Endothelial cell of umbilical vein (primary cell): ENCODE measurements around the gene SNCB.

Experiments
- CTCF ChIP-seq, 2 donors: IDR thresholded peaks; 1 replicate in 1 of 2; 2 replicates in 1 of 2; pipeline ENCODE4 v1.5.1; 2011; ENCODE audit warnings: low read length in 2 of 2, mild to moderate bottlenecking in 2 of 2, moderate library complexity in 2 of 2, control low read depth in 1 of 2, inconsistent platforms in 1 of 2, low read depth in 1 of 2; ENCODE audit not compliant: insufficient read depth in 1 of 2; ENCODE audit errors: extremely low read depth in 1 of 2
- EZH2 ChIP-seq: IDR thresholded peaks from 2 replicates; pipeline ENCODE4 v1.6.1; 2012; ENCODE audit warnings: borderline replicate concordance, low read depth, mild to moderate bottlenecking, moderate library complexity, low read length, inconsistent platforms; ENCODE audit not compliant: severe bottlenecking
- MYC ChIP-seq: IDR thresholded peaks from one replicate; pipeline ENCODE4 v1.6.1; 2011; ENCODE audit warnings: mild to moderate bottlenecking, low read depth, low read length
- POLR2A ChIP-seq: IDR thresholded peaks from 2 replicates; pipeline ENCODE4 v1.6.1; 2012; ENCODE audit warnings: low read depth, mild to moderate bottlenecking, control low read depth, low read length
- POLR2AphosphoS5 ChIP-seq: IDR thresholded peaks from 2 replicates; pipeline ENCODE4 v1.6.1; 2012; ENCODE audit warnings: low read depth, mild to moderate bottlenecking, control low read depth, low read length, moderate library complexity; ENCODE audit not compliant: insufficient read depth

DNA sequence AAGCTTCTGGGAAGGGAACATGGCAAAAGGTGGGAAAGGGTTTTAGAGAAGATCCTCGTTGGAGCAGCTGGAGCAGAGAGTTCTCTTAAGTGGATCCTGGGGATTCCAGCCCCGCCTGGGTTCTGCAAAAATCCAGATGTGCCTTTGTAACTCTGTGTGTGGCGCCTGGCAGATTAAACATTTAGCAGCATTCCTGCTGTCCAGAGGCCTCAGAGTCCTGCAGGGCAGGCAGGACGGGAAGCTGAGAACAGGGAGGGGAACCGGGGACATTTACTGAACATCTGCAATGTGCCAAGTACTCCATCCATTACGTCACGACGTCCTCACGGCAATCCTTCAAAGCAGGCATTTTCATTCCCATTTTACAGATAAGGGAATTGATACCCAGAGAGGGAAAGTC, 6.1 kb upstream of the SNCB start:
- TF ChIP-seq EZH2 (no peak), POLR2A (no peak), POLR2AphosphoS5 (no peak), CTCF (IDR thresholded peaks at IDR 0.05; ENCODE audit: extremely low read depth in 1 of 2, insufficient read depth in 1 of 2, low read depth in 1 of 2, low read length in 2 of 2) (no peak), MYC (no peak)
